ENCODE measurements around the gene CCBE1.

- TF ChIP-seq POLR2A (IDR thresholded peaks at IDR 0.05; ENCODE audit: low read length) (no peak), GATA1 (IDR thresholded peaks at IDR 0.05; ENCODE audit: low read depth, low read length) (no peak)
These were observed 2.7 kb upstream of the CCBE1 start for GRCh38 chr18:59699750-59700534.

Data from erythroblast (primary cell).